ENCODE data around the gene DUSP22. TPM values are rescaled to one million over a fixed set of nuclear protein-coding genes. Genes with fewer than 3 reads are reported as not detected.

DUSP22 gene
- total and polyA plus RNA-seq, 2 donors (not counting 1 experiment from before 2014, with no cell fraction given): 10.9 to 13.7 TPM

DNA sequence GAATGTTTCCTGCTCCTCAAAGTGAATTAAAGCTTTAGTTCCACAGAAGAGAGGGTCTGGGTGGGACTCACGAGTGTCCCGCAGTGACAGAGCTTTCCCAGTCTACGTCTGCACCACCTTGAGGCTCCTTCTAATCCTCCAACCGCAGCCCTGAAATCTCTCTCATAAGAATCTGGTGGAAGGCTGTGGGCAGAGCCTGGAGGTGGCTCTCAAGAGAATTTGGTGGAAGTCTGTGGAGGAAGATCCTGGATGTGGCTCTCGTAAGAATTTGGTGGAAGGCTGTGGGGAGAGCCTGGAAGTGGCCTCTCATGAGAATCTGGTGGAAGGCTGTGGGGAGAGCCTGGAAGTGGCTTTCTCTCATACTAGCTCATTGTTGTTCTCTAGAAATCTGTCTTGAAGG, 13.8 kb upstream of the DUSP22 start:
- DNase-seq (ENCODE audit: low read depth in 2 of 2): no peak
- no peaks in the 10 kb centered on the region for H3K9me3 ChIP-seq (ENCODE audit: control insufficient read depth, insufficient read depth, low read depth, low read length)

DNA sequence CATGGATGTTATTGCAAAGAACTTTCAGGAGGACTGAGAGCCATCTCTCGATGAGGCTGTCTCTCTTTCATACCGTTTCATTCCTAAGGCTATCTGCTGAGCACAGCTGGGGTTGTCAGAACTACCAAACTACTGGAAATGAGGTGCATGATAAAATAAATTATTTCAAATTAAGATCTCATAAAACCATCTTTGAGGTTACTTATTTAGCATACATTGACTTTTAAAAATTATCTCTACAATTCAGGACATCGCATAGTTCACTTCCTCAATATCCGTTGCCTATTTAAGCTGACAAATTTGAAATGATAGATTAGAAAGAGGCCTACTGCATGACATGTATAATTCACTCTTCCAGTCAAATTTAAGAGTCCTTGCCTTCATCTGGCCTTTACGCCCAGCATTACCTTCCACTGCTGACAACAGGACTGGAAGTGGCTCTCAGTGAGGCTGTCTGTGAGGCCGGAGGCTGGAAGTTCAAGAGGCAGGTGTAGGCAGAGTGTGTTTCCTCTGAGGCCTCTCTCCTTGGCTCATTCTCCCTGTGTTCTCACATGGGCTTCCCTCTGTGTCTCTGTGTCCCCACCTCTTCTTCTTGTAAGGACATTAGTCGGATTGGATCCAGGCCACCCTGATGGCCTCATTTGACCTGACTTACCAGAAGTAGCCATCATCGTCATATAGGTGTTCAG, 12.8 kb upstream of the DUSP22 start:
- peaks cover under 1% of the 10 kb centered on the region for H3K27me3 ChIP-seq (ENCODE audit: control insufficient read depth, insufficient read depth, low read length)
- no peaks in the 10 kb centered on the region for H3K36me3 ChIP-seq (ENCODE audit: control insufficient read depth, insufficient read depth, low read length)
- no peaks in the 10 kb centered on the region for H3K79me2 ChIP-seq (ENCODE audit: control insufficient read depth, insufficient read depth, low read length)
- no peak overlapping the region for H3K9ac ChIP-seq (ENCODE audit: insufficient read depth, low read length)
- H3K4me2 ChIP-seq (ENCODE audit: extremely low read depth, insufficient read depth, low read length): no peak overlapping the region
- H3K27ac ChIP-seq (ENCODE audit: insufficient read depth, low read length): no peak overlapping the region
- H2AFZ ChIP-seq (ENCODE audit: low read length): no peak overlapping the region
- no peaks in the 10 kb centered on the region for H4K20me1 ChIP-seq (ENCODE audit: control insufficient read depth, extremely low read depth, insufficient read depth, low read length)
- no peak for TF ChIP-seq EZH2 (IDR thresholded peaks at IDR 0.05; ENCODE audit: low read length, missing control alignments)
- TF ChIP-seq, protein P1, sequence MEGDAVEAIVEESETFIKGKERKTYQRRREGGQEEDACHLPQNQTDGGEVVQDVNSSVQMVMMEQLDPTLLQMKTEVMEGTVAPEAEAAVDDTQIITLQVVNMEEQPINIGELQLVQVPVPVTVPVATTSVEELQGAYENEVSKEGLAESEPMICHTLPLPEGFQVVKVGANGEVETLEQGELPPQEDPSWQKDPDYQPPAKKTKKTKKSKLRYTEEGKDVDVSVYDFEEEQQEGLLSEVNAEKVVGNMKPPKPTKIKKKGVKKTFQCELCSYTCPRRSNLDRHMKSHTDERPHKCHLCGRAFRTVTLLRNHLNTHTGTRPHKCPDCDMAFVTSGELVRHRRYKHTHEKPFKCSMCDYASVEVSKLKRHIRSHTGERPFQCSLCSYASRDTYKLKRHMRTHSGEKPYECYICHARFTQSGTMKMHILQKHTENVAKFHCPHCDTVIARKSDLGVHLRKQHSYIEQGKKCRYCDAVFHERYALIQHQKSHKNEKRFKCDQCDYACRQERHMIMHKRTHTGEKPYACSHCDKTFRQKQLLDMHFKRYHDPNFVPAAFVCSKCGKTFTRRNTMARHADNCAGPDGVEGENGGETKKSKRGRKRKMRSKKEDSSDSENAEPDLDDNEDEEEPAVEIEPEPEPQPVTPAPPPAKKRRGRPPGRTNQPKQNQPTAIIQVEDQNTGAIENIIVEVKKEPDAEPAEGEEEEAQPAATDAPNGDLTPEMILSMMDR (conservative IDR thresholded peaks at IDR 0.05 in 1 of 2, IDR thresholded peaks at IDR 0.05 in 1 of 2; ENCODE audit: low read depth in 1 of 2, low read length in 2 of 2): no peak
- no peak for DNase-seq (ENCODE audit: low read depth in 2 of 2)
- no peaks in the 10 kb centered on the region for H3K9me3 ChIP-seq (ENCODE audit: control insufficient read depth, insufficient read depth, low read depth, low read length)
- H3K4me1 ChIP-seq (ENCODE audit: control insufficient read depth, extremely low read depth, insufficient read depth, low read length): no peaks in the 10 kb centered on the region
- H3K4me3 ChIP-seq (replicated peaks in 1 of 4; ENCODE audit: control extremely low read depth in 1 of 4, insufficient read depth in 1 of 4, low read depth in 3 of 4, low read length in 4 of 4): no peak overlapping the region

More for the DNA sequence above, 13.8 kb upstream of the DUSP22 start:
- Histone ChIP-seq H3K9ac (ENCODE audit: insufficient read depth, low read length) (no peak overlapping the region), H4K20me1 (ENCODE audit: control insufficient read depth, extremely low read depth, insufficient read depth, low read length) (no peaks in the 10 kb centered on the region), H3K4me3 (replicated peaks in 1 of 4; ENCODE audit: control extremely low read depth in 1 of 4, insufficient read depth in 1 of 4, low read depth in 3 of 4, low read length in 4 of 4) (no peak overlapping the region), H3K27ac (ENCODE audit: insufficient read depth, low read length) (no peak overlapping the region), H3K36me3 (ENCODE audit: control insufficient read depth, insufficient read depth, low read length) (no peaks in the 10 kb centered on the region), H3K27me3 (ENCODE audit: control insufficient read depth, insufficient read depth, low read length) (no peaks in the 10 kb centered on the region), H2AFZ (ENCODE audit: low read length) (no peak overlapping the region), H3K4me1 (ENCODE audit: control insufficient read depth, extremely low read depth, insufficient read depth, low read length) (no peaks in the 10 kb centered on the region), H3K79me2 (ENCODE audit: control insufficient read depth, insufficient read depth, low read length) (no peaks in the 10 kb centered on the region), H3K4me2 (ENCODE audit: extremely low read depth, insufficient read depth, low read length) (no peak overlapping the region)
- TF ChIP-seq, protein P1 (conservative IDR thresholded peaks at IDR 0.05 in 1 of 2, IDR thresholded peaks at IDR 0.05 in 1 of 2; ENCODE audit: low read depth in 1 of 2, low read length in 2 of 2): no peak
- TF ChIP-seq EZH2 (IDR thresholded peaks at IDR 0.05; ENCODE audit: low read length, missing control alignments): no peak

DNA sequence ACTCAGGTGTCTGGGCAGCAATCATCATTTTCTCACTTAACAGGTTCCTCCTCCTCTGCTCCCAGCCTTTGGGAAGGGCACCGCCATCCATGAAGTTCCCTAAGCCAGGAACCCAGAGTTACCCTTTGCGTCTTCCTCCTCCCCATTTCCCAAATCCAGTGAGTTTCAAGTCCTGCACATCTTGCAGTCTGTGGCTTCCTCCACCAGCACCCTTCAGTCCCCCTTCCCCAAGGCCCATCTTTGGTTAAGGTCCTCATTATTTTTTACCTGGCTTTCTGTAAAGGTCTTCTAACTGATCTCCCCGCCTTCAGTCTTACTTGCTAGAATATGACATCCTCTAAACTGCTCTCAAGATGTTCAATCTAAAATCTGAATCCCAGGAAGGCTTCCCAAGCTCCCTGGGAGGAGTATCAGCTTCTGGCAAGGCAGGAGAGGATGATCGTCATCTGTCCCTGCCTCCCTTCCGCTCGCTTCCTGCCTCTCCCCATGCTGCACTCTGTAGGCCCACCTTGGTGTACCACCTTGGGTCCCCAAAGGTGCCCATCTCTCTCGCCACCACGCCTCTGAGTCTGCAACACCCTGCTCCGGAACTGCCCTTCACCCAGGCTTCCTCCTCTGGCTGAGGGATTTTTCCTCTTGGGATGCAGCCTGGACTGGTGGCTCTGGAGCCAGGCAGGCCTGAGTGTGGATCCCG, 11.4 kb upstream of the DUSP22 start:
- no peak overlapping the region for H3K9ac ChIP-seq (ENCODE audit: insufficient read depth, low read length)
- no peak for DNase-seq (ENCODE audit: low read depth in 2 of 2)
- H3K9me3 ChIP-seq (ENCODE audit: control insufficient read depth, insufficient read depth, low read depth, low read length): no peaks in the 10 kb centered on the region
- no peak overlapping the region for H3K4me3 ChIP-seq (replicated peaks in 1 of 4; ENCODE audit: control extremely low read depth in 1 of 4, insufficient read depth in 1 of 4, low read depth in 3 of 4, low read length in 4 of 4)
- no peak overlapping the region for H3K27ac ChIP-seq (ENCODE audit: insufficient read depth, low read length)
- H3K4me2 ChIP-seq (ENCODE audit: extremely low read depth, insufficient read depth, low read length): no peak overlapping the region
- no peaks in the 10 kb centered on the region for H4K20me1 ChIP-seq (ENCODE audit: control insufficient read depth, extremely low read depth, insufficient read depth, low read length)
- H3K36me3 ChIP-seq (ENCODE audit: control insufficient read depth, insufficient read depth, low read length): no peaks in the 10 kb centered on the region
- H3K4me1 ChIP-seq (ENCODE audit: control insufficient read depth, extremely low read depth, insufficient read depth, low read length): no peaks in the 10 kb centered on the region
- H3K27me3 ChIP-seq (ENCODE audit: control insufficient read depth, insufficient read depth, low read length): peaks cover 2% of the 10 kb centered on the region
- TF ChIP-seq, protein P1 (conservative IDR thresholded peaks at IDR 0.05 in 1 of 2, IDR thresholded peaks at IDR 0.05 in 1 of 2; ENCODE audit: low read depth in 1 of 2, low read length in 2 of 2): no peak
- TF ChIP-seq EZH2 (IDR thresholded peaks at IDR 0.05; ENCODE audit: low read length, missing control alignments): no peak
- no peaks in the 10 kb centered on the region for H3K79me2 ChIP-seq (ENCODE audit: control insufficient read depth, insufficient read depth, low read length)
- H2AFZ ChIP-seq (ENCODE audit: low read length): no peak overlapping the region
